ENCODE data around the gene EMID1.

The EMID1 gene

DNA sequence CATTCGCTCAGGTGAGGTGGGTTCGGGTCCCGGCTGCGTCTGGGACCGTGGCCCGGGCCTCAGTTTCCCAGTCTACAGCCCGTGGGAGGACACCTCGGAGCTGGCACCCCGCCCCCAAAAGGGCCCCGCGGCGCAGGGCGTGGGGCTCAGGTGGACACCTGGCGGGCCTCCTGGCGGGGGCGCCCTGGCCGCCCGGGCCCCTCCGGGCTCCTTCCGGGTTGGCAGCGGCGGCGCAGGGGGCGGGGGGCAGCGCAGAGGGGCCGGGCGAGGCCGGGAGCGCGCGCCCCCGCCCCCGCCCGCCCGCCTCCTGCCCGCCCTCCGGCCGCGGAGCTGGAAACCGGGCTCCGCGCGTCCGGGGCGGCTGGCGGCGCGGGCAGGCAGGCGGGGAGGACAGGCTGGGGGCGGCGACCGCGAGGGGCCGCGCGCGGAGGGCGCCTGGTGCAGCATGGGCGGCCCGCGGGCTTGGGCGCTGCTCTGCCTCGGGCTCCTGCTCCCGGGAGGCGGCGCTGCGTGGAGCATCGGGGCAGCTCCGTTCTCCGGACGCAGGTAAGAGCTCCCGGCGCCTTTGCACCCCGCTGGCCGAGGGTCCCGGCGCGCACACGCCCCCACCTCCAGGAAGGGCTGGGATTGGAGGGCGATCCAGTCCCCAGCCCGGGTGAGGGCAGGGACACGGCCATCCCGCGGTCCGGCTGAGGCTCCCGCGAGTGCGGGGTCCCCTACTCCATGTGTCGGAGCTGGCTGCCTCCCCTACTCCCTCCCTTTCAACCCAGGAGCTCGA is at the start of gene EMID1:
EMID1 (plus strand) TSS at position 303 of the 778 bp plus-strand sequence; CDS start at position 446, 143 bp downstream.
- no peak for DNase-seq

DNA sequence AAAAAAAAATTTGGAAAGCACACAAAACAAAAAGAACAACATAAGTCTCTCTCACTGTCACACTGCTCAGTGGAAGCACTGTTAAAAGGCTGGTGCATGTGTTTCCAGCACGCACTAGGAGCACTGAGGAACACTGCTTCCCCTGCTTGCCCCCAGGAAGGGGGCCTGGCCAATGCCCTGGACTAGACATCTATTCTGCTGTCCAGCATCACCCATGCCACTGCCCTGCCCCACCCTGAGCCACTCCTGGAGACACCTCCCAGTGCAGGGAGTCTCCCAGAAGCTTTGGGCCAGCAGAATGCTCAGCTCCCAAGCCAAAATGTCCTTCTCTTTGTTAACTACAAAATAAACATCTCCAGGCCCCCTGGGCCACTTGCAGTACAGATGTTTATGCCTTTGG is 49.7 kb upstream of the EMID1 start:
- no peak for DNase-seq

DNA sequence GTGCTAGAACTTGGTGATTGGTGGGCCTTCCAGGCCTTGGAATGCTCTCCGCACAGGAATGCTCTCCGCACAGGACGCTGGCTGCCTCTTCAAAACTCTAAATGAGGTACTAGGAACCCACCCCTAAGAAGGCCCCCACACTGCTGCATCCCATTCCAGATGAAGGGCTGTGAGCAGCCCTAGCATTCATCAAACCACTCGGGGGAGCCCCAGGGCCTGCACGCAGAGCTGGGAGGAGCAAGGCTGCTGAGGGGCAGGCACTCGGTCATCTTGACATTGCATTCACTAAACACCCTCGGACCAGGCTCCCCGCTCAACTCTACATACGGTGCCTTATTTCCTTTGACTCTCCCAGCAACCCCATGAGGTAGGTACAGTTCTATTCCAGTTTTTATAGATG is 49.2 kb upstream of the EMID1 start:
- DNase-seq: no peak

DNA sequence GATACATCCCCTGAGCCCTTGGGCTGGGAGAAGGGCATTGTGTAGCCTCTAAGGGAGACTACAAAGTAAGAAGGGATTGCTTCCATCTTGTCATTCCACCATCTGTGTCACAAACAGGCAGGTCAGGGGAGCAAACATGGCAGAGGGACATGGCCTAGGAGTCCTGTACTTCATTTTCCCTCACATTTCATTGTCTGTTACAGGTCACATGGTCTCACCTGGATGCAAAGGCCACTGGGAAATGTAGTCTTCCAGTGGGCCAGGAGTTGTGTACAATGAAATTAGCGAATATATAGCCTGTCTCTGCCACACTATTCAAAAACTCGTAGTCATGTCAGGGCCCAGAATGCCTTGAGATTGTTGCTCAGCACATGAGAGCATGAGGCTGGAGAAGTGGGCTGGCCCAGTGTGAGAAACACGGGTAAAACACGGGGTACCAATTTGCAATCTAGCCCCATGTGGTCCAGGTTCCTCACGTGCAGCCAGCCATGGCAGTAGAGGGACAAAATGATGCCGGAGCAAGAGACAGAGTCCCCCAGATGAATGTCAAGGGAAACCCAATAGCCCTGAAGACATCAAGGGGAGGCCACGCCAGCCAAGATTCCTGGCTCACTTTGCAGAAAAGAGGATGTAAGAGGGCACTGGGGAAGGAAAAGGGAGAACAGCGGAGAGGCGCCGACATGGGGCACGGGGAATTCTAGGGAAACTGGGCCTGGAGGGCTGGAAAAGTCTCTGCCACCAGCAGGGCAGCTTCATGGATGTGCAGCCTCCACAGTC is 47.7 kb upstream of the EMID1 start:
- no peak for DNase-seq

DNA sequence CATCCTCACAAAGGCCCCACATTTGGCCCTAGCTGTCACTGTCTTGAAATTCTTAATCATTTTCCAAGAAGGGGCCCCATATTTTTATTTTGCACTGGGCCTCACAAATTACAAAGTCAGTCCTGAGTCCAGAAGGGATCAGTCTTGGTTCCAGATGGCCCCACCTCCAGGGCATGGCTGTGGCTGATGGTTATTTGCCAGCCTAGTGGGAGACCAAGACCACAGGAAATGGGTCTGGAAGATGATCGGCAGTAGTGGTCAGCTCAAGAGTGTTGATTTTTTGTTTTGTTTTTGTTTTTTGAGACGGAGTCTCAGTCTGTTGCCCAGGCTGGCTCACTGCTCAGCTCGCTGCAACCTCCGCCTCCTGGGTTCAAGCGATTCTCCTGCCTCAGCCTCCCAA is 47.1 kb upstream of the EMID1 start:
- DNase-seq: no peak

DNA sequence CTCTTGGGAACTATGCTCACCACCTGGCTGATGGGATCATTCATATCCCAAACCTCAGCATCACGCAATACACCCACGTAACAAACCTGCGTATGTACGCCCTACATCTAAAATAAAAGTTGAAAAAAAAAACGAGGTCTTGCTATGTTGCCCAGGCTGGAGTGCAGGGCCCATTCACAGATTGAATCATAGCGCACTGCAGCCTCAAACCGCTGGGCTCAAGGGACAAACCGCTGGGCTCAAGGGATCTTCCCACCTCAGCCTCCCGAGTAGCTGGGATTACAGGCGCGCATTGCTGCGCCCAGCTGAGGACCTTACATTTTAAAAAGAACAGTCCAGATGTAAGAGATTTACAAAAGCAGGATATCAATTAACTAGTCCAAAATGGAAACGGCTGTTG is 41.9 kb upstream of the EMID1 start:
- DNase-seq: no peak

DNA sequence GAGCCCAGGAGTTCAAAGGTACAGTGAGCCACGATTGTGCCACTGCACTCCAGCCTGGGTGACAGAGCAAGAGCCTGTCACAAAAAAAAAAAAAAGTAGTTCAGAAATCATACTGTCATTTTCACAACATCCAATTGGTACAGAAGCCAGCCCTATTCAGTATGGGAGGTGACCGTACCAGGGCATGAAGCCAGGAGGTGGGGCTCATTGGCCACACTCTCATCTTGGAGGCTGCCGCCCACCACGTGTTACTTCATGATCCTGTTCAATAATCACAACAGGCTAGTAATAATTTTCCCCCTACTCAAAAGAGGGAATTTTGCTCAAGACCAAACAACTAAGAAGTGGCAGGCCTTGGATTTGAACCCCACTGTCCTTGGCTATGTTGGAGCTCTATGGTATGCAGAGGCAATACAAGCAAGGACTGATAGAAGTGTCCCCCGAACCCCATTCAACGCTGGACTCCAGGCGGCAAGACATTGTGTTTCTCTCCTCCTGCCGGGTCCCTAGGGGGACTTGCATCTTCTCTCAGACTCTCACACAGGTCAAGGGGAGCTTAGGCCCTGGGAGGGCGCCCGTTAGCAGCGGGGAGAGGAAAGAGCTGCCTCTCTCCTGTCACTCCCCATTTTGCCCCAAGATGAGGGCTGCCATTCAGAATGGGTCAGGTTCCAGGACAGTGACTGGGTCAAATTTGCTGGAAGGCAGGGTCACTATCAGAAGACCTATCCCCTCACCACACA is 40.2 kb upstream of the EMID1 start:
- no peak for DNase-seq

DNA sequence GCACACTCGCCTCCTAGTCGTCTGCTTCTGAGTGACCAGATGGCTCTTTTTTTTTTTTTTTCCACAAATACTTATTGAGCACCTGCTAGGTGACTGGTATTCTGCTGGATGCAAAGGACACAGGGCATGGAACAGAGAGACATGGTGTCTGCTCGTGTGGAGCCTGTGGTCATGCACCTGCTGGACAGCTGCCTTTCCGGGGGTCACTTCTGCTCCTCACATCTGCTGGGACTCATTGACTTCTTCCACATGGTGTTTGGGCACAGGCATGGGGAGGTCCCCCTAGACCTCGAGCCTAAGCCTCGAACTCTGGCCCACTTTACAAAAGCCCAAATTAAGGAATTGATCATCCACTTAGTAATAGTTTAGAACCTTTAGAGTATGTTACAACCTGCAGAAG is 39.5 kb upstream of the EMID1 start:
- no peak for DNase-seq

DNA sequence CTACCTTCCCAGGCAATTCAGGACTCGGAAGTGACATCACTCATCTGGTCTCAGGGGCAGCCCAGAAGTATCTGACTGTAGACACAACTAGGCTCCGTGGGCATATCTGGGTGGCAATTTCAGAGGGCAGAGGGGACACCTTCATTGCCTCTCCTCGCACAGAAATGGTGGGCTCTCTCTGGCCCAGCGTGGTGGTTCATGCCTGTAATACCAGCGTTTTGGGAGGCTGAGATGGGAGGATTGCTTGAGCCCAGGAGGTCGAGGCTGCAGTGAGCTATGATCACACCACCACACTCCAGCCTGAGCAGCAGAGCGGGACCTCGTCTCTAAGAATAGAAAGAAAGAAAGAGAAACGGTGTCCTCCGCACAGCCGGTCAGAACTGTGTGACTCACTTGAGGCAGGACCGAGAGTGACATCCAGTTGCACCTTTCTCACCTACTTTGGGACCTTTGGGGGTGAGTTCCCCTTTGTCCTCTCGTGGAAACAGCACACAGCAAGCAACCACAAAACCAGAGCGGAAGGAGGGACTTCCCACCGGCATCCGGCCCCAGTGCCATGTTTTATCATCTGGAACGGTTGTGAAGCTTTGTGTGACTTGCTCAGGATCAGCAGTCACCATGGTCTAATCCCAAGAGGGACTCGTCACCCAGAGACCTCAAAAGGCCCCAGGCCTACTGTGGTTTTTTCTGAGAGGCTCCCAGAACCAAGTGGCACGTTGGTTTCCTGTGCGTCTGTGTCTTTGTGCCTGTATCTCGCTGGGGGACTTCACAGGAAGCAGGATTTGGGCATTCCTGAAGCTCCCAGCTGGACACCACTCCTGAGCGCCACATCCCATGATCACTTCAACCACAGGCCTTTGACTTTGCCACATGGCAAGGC is 38.4 kb upstream of the EMID1 start:
- no peak for DNase-seq

DNA sequence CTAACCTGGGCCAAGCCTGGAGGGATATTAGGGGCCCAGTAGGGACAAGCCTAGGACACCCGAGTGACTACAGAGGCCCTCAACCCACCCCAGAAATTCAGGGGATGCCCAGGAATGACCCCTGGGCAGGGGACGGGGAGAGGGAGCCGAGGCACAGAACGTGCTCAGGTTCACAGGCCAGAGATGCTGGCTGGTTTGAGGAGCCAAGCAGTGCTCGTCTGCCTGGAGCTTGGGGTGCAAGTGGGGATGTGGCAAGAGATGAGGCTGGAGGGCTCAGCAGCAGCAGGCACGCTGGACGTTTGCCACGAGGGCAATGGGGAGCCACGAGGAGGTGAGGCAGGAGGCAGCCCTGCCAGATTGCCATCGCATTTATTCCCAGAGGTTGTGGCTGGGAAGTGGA is 34.0 kb upstream of the EMID1 start:
- no peak for DNase-seq

DNA sequence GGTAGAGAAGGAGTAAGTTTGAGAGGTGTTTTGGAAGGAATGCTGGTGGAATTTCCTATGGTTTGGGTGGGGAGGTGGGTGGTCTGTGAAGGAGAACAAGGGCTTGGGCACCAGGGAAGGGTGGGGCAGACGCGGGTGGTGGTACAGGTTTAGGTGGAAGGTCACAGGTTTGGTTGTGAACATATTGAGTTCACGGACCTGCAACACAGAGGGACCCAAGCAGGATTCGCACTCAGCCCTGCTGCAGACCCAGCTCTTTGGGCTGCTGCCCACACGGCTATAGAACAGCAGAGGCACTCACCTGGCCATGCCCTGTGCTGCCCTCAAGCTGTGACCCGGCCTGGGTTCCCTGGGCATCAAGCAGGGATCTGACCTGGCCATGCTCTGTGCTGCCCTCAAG is 33.5 kb upstream of the EMID1 start:
- no peak for DNase-seq

DNA sequence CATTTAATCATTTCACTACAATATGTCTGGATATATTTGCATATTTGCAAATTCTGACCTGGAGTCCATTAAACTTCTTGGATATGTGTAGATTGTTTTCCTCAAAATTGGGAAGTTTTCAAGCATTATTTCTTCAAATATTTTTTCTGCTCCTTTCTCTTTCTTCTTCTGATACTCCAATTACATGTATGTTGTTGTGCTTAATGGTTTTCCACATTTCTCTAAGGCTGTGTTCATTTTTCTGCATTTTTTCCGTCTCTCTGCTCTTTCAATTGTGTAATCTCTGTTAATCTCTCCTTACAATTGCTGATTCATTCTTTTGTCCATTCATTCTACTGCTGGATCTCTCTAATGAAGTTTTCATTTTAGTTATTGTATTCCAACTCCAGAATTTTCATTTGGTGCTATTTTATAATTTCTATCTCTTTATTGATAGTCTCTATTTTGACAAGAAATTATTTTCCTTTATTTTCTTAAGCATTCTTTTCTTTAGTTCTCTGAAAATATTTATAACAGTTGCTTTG is 30.3 kb upstream of the EMID1 start:
- no peak for DNase-seq

DNA sequence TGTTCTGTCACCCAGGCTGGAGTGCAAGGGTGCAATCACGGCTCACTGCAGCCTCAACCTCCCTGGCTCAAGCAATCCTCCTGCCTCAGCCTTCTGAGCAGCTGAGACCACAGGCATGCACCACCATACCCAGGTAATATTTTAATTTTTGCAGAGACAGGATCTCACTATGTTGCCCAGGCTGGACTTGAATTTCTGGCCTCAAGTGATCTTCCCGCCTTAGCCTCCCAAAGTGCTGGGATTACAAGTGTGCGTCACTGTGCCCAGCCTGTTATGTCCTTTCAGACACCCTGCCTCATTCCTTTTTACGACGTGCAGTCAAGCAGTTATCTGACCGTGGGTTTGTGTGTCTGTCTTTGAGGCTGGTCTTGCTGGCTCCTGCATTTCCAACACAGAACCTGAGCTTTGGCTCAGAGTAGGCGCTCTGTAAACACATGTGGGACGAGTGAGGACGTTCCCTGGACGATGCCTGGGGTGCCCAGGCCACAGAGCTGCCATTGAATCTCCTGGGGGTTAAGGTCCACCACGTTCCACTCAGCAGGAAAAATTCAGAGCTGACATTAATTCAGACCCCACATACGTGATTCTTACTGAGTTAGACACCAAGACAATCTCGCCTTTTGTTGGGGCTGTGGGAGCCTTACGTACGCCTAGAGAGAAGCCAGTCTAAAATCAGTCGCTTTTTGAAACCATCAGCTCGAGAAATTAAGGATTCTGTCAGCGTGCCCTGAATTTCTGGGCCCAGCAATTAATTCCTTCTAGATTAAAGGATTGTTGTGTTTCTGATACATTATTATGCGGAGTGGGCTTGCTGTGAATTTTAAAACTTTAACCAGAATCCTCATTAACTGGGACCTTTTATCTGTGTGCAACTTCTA is 21.5 kb upstream of the EMID1 start:
- no peak for DNase-seq

DNA sequence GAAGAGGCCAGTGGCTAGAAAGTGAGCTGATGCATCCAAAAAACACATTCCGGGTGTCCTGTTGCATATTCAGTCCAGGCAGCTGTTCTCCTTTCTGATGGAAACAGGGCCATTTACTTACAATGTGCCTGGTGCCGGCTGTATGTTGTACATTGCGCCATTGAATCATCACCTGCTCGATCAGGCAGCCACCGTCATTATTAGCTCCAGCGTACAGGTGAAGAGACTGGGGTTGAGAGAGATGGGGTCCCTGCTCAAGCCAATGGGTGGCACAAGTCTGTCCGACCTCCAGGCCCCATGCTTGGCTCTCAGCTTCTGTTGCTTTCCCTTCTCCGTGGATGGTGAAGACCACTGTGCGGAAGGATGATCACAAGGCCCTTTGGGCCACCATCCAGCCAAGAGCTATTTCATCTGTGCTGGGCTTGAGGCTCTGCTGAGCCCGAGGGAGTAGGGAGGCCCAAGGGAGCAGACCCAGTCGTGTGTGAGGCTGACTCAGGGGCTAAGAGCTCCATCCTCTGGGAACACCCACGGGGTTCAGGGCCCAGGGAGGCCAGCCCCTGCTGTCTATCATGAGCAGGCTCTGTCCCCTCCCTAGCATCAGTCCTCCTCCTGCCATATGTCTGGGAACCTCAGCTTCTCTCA is 20.7 kb upstream of the EMID1 start:
- no peak for DNase-seq

DNA sequence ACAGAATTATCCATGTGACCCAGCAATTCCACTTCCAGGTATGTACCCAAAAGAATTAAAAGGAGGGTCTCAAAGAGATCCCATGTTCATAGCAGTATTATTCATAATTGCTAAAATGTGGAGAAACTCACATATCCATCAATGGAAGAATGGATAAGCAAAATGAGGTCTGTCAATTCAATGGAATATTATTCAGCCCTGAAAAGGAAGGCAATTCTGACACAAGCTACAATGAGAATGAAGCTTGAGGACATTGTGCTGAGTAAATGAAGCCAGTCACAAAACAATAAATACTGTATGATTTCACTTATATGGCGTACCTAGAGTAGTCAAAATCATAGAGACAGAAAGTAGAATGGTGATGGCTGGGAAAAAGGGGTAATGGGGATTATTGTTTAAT is 19.4 kb upstream of the EMID1 start:
- no peak for DNase-seq

DNA sequence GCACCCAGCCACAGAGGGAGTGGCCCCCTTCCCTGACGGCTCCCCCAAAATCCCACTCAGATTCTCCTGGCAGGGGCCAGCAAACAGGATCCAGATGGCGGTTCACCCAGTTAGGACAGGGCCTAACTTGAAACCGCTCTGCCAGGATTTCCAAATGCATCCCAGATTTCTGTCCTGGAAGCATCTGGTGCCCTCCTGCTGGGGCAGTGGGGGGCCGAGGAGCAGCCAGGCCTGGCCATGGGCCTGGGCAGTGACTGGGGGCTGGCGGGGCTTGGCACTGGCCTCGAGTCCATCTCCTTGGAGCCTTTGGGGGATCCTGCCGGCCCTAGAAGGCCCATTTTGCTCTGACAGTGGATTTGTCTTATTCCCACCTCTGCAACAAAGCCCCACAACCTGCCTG is 17.9 kb upstream of the EMID1 start:
- no peak for DNase-seq

DNA sequence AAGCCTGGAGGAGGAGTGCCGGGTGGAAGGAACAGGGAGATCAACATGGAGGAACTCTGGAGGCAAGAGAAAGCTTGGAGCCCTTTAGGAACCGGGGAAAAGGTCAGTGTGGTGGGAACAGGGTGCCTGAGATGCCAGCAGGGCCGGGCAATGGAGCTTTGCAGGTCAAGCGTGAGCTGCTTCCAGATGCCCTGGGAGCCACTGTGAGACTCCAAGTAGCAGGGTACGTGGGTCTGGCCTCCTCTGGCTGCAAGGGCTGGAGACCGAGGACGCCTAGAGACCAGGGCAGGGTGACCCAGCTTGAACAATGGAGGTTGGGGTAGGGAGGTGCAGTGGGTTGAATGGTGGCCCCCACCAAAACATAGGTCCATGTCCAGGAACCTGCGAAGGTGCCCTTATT is 15.6 kb upstream of the EMID1 start:
- DNase-seq: no peak

DNA sequence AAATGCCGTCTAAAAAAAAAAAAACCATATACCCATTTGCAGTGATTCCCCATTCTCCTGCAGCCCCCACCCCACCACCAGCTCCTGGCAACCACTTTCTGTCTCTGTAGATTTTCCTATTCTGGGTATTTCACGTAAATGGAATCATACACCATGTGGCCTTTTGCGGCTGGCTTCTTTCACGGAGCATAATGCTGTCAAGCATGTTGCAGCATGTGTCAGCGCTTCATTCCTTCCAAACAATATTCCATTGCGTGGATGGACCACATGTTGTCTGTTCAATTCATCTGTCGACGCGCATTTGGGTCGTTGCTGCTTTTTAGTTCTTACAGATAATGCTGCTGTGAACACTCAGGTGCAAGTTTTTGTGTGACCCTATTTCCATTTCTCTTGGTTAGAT is 14.8 kb upstream of the EMID1 start:
- no peak for DNase-seq

DNA sequence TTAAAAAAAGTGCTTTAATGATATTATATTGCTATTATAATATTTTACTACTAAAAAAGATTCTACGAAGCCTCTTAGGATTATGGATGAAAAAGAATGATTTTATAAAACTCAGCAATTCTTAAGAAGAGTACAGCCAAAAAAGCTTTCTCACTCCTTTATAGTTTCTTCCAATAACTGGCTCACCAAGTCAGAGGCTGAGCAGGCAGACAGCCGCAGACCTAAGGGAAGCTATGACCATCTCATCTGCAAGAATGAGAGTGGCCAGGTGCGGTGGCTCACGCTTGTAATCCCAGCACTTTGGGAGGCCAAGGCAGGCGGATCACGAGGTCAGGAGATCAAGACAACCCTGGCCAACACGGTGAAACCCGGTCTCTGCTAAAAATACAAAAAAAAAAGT is 12.7 kb upstream of the EMID1 start:
- no peak for DNase-seq

DNA sequence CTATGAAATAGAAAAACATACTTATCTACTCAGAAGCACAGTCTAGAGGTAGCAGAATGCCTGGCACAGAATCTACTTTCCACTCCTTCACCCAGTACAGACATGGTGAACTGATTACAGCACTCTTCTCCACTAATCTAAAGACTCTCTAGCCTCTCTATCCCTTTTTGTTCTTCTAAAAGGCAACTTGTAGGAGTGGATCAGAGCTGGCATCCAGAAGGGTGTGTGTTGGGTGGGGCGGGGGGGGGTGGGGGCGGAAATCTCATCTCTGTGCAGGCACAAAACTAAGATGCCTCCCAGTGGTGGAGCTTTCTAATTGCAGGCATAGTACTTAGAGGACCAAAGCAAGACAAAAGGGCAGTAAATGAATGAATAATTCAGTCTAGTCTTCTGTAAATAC is 11.5 kb upstream of the EMID1 start:
- no peak for DNase-seq

Data from NCI-H1105 (cell line).